ENCODE data around the gene AXIN1.
"Not testable (repeated sequence)": the region's sequence is repeated elsewhere in the genome, so short reads cannot be mapped to it uniquely, and the experiment has no call there.

Gene AXIN1

GRCh38 chr16:345772-346171 lies 6.8 kb downstream of the AXIN1 start:
- in situ Hi-C loops (cut with HindIII; ENCODE audit: low sequenced_read_pairs): no loop called here
- no peak overlapping the region for H3K4me3 ChIP-seq (ENCODE audit: low read depth, low read length)
- no peak for DNase-seq (ENCODE audit: low read depth)
- no peak for TF ChIP-seq CTCF (IDR thresholded peaks at IDR 0.05; ENCODE audit: low read depth, low read length, missing control alignments)

GRCh38 chr16:342455-343213 lies 9.9 kb downstream of the AXIN1 start:
- no peak for DNase-seq (ENCODE audit: low read depth)
- no peak overlapping the region for H3K4me3 ChIP-seq (ENCODE audit: low read depth, low read length)
- TF ChIP-seq CTCF (IDR thresholded peaks at IDR 0.05; ENCODE audit: low read depth, low read length, missing control alignments): no peak
- in situ Hi-C loops (cut with HindIII; ENCODE audit: low sequenced_read_pairs): no loop called here

- DNase-seq (ENCODE audit: low read depth); H3K4me3 ChIP-seq (ENCODE audit: low read depth, low read length); in situ Hi-C loops (cut with HindIII; ENCODE audit: low sequenced_read_pairs): not testable (repeated sequence)
Observed at GRCh38 chr16:341974-342336, 10.6 kb downstream of the AXIN1 start.

- H3K4me3 ChIP-seq (ENCODE audit: low read depth, low read length); DNase-seq (ENCODE audit: low read depth); in situ Hi-C loops (cut with HindIII; ENCODE audit: low sequenced_read_pairs): not testable (repeated sequence)
Observed at GRCh38 chr16:341095-341973, 11.2 kb downstream of the AXIN1 start.

GRCh38 chr16:340370-341091 lies 12.0 kb downstream of the AXIN1 start:
- TF ChIP-seq CTCF (IDR thresholded peaks at IDR 0.05; ENCODE audit: low read depth, low read length, missing control alignments): no peak
- DNase-seq (ENCODE audit: low read depth): no peak
- H3K4me3 ChIP-seq (ENCODE audit: low read depth, low read length): no peak overlapping the region
- in situ Hi-C loops (cut with HindIII; ENCODE audit: low sequenced_read_pairs): no loop called here

- DNase-seq (ENCODE audit: low read depth): no peak
- no peak for TF ChIP-seq CTCF (IDR thresholded peaks at IDR 0.05; ENCODE audit: low read depth, low read length, missing control alignments)
- no peak overlapping the region for H3K4me3 ChIP-seq (ENCODE audit: low read depth, low read length)
- in situ Hi-C loops (cut with HindIII; ENCODE audit: low sequenced_read_pairs): no loop called here
Observed at GRCh38 chr16:339680-340079, 12.8 kb downstream of the AXIN1 start.

GRCh38 chr16:337975-338575 lies 14.4 kb downstream of the AXIN1 start:
- no peak overlapping the region for H3K4me3 ChIP-seq (ENCODE audit: low read depth, low read length)
- in situ Hi-C loops (cut with HindIII; ENCODE audit: low sequenced_read_pairs): no loop called here
- no peak for DNase-seq (ENCODE audit: low read depth)
- TF ChIP-seq CTCF (IDR thresholded peaks at IDR 0.05; ENCODE audit: low read depth, low read length, missing control alignments): no peak

Measured in astrocyte of the cerebellum (primary cell).